Measurements from ENCODE around the gene ENAH. TPM values are rescaled to one million over a fixed set of nuclear protein-coding genes. Genes with fewer than 3 reads are reported as not detected.

Gene ENAH
- total RNA-seq, 1 donor from 2014 or later = 137 TPM

GRCh38 chr1:225611537-225612223 lies 41.2 kb downstream of the ENAH start:
- H3K27me3 Mint-ChIP-seq (ENCODE audit: low read depth) = no peaks in the 10 kb centered on the region
- H3K36me3 Mint-ChIP-seq = peaks cover 12% of the 10 kb centered on the region
- no peak for DNase-seq (ENCODE audit: low spot score in 2 of 2, unreplicated experiment in 2 of 2)
- H3K27ac Mint-ChIP-seq = peak overlapping the region; percentile 80
- no peaks in the 10 kb centered on the region for H3K9me3 Mint-ChIP-seq
- no peak for TF ChIP-seq CTCF (IDR thresholded peaks at IDR 0.05; ENCODE audit: unreplicated experiment)
- H3K4me3 Mint-ChIP-seq = no peak overlapping the region
- H3K4me1 Mint-ChIP-seq = peaks cover 41% of the 10 kb centered on the region

- TF ChIP-seq CTCF (IDR thresholded peaks at IDR 0.05; ENCODE audit: unreplicated experiment) = no peak
- no peak for DNase-seq (ENCODE audit: low spot score in 2 of 2, unreplicated experiment in 2 of 2)
- Mint-ChIP-seq H3K4me3 (no peak overlapping the region), H3K36me3 (peaks cover 6% of the 10 kb centered on the region), H3K27me3 (ENCODE audit: low read depth) (no peaks in the 10 kb centered on the region), H3K9me3 (no peaks in the 10 kb centered on the region), H3K27ac (peak overlapping the region; percentile 55), H3K4me1 (peaks cover 41% of the 10 kb centered on the region)
Observed at GRCh38 chr1:225610539-225610938, 42.4 kb downstream of the ENAH start.

- Mint-ChIP-seq H3K4me1 (peaks cover 58% of the 10 kb centered on the region), H3K27me3 (ENCODE audit: low read depth) (no peaks in the 10 kb centered on the region), H3K9me3 (no peaks in the 10 kb centered on the region), H3K36me3 (peaks cover 1% of the 10 kb centered on the region), H3K4me3 (no peak overlapping the region), H3K27ac (peak overlapping the region; percentile 75)
- DNase-seq (ENCODE audit: low spot score in 2 of 2, unreplicated experiment in 2 of 2) = no peak
- no peak for TF ChIP-seq CTCF (IDR thresholded peaks at IDR 0.05; ENCODE audit: unreplicated experiment)
Observed at GRCh38 chr1:225608014-225608796, 44.7 kb downstream of the ENAH start.

- Mint-ChIP-seq H3K27ac (peak overlapping the region; percentile 75), H3K36me3 (peaks cover 1% of the 10 kb centered on the region), H3K27me3 (ENCODE audit: low read depth) (no peaks in the 10 kb centered on the region), H3K4me3 (no peak overlapping the region), H3K9me3 (no peaks in the 10 kb centered on the region), H3K4me1 (peaks cover 60% of the 10 kb centered on the region)
- no peak for TF ChIP-seq CTCF (IDR thresholded peaks at IDR 0.05; ENCODE audit: unreplicated experiment)
- no peak for DNase-seq (ENCODE audit: low spot score in 2 of 2, unreplicated experiment in 2 of 2)
Observed at GRCh38 chr1:225607355-225607754, 45.6 kb downstream of the ENAH start.

- DNase-seq (ENCODE audit: low spot score in 2 of 2, unreplicated experiment in 2 of 2) = no peak
- peaks cover 14% of the 10 kb centered on the region for H3K36me3 Mint-ChIP-seq
- H3K4me1 Mint-ChIP-seq = peaks cover 45% of the 10 kb centered on the region
- no peaks in the 10 kb centered on the region for H3K27me3 Mint-ChIP-seq (ENCODE audit: low read depth)
- H3K9me3 Mint-ChIP-seq = peaks cover 17% of the 10 kb centered on the region
- H3K4me3 Mint-ChIP-seq = no peak overlapping the region
- peak overlapping the region; percentile 64 for H3K27ac Mint-ChIP-seq
- no peak for TF ChIP-seq CTCF (IDR thresholded peaks at IDR 0.05; ENCODE audit: unreplicated experiment)
Observed at GRCh38 chr1:225603538-225604354, 49.2 kb downstream of the ENAH start.
